ENCODE data around the gene GP1BA. TPM values are rescaled to one million over a fixed set of nuclear protein-coding genes. Genes with fewer than 3 reads are reported as not detected.

The GP1BA gene
- total RNA-seq, 2 donors from 2014 or later, result not detected

DNA sequence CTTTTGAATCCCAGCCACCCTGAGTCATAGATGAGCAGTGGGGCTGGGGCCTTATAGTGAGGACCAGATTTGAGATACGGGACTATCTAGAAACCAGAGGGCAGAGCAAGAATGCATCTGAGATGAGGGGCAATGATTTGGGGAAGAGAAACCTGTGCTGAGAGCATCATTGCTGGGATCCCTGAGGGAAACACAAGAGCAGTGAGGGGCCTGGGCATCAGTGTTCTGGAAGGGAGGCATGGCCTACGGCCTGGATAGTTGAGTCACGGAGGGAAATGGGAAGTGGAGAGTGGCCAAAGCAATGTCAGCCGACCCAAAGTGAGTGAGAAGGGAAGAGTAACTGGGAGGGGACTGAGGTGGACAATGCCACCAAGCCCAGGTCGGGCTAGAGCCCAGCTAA is 50.2 kb downstream of the GP1BA start:
- WGBS, result 58% methylated on average over 5 of the region's 5 CpGs
- H3K4me3 ChIP-seq, result no peak overlapping the region
- peaks cover 11% of the 10 kb centered on the region for H3K4me1 ChIP-seq (replicated peaks)
- no peak for DNase-seq (ENCODE audit: low spot score)
- TF ChIP-seq, protein P1, sequence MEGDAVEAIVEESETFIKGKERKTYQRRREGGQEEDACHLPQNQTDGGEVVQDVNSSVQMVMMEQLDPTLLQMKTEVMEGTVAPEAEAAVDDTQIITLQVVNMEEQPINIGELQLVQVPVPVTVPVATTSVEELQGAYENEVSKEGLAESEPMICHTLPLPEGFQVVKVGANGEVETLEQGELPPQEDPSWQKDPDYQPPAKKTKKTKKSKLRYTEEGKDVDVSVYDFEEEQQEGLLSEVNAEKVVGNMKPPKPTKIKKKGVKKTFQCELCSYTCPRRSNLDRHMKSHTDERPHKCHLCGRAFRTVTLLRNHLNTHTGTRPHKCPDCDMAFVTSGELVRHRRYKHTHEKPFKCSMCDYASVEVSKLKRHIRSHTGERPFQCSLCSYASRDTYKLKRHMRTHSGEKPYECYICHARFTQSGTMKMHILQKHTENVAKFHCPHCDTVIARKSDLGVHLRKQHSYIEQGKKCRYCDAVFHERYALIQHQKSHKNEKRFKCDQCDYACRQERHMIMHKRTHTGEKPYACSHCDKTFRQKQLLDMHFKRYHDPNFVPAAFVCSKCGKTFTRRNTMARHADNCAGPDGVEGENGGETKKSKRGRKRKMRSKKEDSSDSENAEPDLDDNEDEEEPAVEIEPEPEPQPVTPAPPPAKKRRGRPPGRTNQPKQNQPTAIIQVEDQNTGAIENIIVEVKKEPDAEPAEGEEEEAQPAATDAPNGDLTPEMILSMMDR (IDR thresholded peaks at IDR 0.05), result no peak
- TF ChIP-seq POLR2A (IDR thresholded peaks at IDR 0.05), result no peak
- TF ChIP-seq POLR2AphosphoS5 (IDR thresholded peaks at IDR 0.05), result no peak
- no peaks in the 10 kb centered on the region for H3K9me3 ChIP-seq
- peaks cover 0 to 4% of the 10 kb centered on the region in 2 donors for H3K36me3 ChIP-seq
- intact Hi-C loops (cut with DNase I), result no loop called here
- H3K27me3 ChIP-seq (replicated peaks; ENCODE audit: insufficient read depth), result no peaks in the 10 kb centered on the region
- H3K27ac ChIP-seq, result no peak overlapping the region

Small RNA genes lying within 50 kb of the gene (microRNA-seq; reads per million reads assigned to microRNA genes)
- not detected for gene MIR6864
- not detected for gene MIR6865

Small RNA genes lying within 50 kb of the gene (small RNA-seq; reads per million reads assigned to genes)
- gene MIR6864 (0 to 0.28 reads per million in 2 donors), gene MIR6865 (0 reads per million in 2 donors)

Other genes starting within 250 kb of the GP1BA start
- 10 to 100 TPM; 27.1 to 79.7 TPM for gene PELP1, start 228.1 kb upstream of the GP1BA start, total RNA-seq
- gene ARRB2, start 221.6 kb upstream of the GP1BA start, total RNA-seq, result 10 to 100 TPM; 12.5 to 30.1 TPM
- 10 to 100 TPM; 31.0 to 41.9 TPM for gene MED11, start 200.8 kb upstream of the GP1BA start, total RNA-seq
- 1 to 10 TPM in 1 of 2 donors, under 1 TPM in 1; 0.91 to 7.3 TPM for gene ZMYND15, start 192.4 kb upstream of the GP1BA start, total RNA-seq
- 10 to 100 TPM; 27.9 to 36.0 TPM for gene CXCL16, start 192.3 kb upstream of the GP1BA start, total RNA-seq
- not detected for gene TM4SF5, start 160.4 kb upstream of the GP1BA start, total RNA-seq
- 1 to 10 TPM in 1 of 2 donors, not detected in 1; 2.6 TPM for gene VMO1, start 145.9 kb upstream of the GP1BA start, total RNA-seq
- gene GLTPD2, start 143.3 kb upstream of the GP1BA start, total RNA-seq, result not detected
- 100 to 1,000 TPM; 152 to 183 TPM for gene PSMB6, start 136.1 kb upstream of the GP1BA start, total RNA-seq
- 10 to 100 TPM; 25.7 to 29.5 TPM for gene PLD2, start 125.1 kb upstream of the GP1BA start, total RNA-seq
- gene MINK1, start 98.9 kb upstream of the GP1BA start, total RNA-seq, result 100 to 1,000 TPM in 1 of 2 donors, 10 to 100 TPM in 1; 53.0 to 136 TPM
- 10 to 100 TPM in 1 of 2 donors, 1 to 10 TPM in 1; 2.4 to 15.4 TPM for gene C17orf107, start 32.7 kb upstream of the GP1BA start, total RNA-seq
- gene CHRNE, start 29.2 kb upstream of the GP1BA start, total RNA-seq, result 1 to 10 TPM in 1 of 2 donors, under 1 TPM in 1; 0.64 to 1.0 TPM
- 10 to 100 TPM; 40.5 to 68.0 TPM for gene SLC25A11, start 7.8 kb downstream of the GP1BA start, total RNA-seq
- gene RNF167, start 8.0 kb downstream of the GP1BA start, total RNA-seq, result 100 to 1,000 TPM in 1 of 2 donors, 10 to 100 TPM in 1; 78.7 to 138 TPM
- gene PFN1, start 16.3 kb downstream of the GP1BA start, total RNA-seq, result 1,000 to 10,000 TPM in 1 of 2 donors, 100 to 1,000 TPM in 1; 646 to 1,039 TPM
- gene ENO3, start 18.8 kb downstream of the GP1BA start, total RNA-seq, result 10 to 100 TPM in 1 of 2 donors, 1 to 10 TPM in 1; 9.7 to 10.2 TPM
- gene SPAG7, start 35.5 kb downstream of the GP1BA start, total RNA-seq, result 10 to 100 TPM; 54.2 to 72.0 TPM
- 10 to 100 TPM; 13.6 to 40.2 TPM for gene CAMTA2, start 55.4 kb downstream of the GP1BA start, total RNA-seq
- gene INCA1, start 65.2 kb downstream of the GP1BA start, total RNA-seq, result 1 to 10 TPM; 2.5 to 8.4 TPM
- gene KIF1C, start 65.7 kb downstream of the GP1BA start, total RNA-seq, result 10 to 100 TPM; 59.5 to 88.9 TPM
- 1 to 10 TPM; 1.6 to 1.7 TPM for gene SLC52A1, start 103.1 kb downstream of the GP1BA start, total RNA-seq
- 1 to 10 TPM; 5.4 to 8.5 TPM for gene ZFP3, start 146.2 kb downstream of the GP1BA start, total RNA-seq
- 10 to 100 TPM; 14.3 TPM for gene ZNF232, start 179.6 kb downstream of the GP1BA start, total RNA-seq
- gene USP6, start 183.8 kb downstream of the GP1BA start, total RNA-seq, result 1 to 10 TPM; 1.4 to 6.8 TPM

All from prostate gland (tissue), 2 donors.